ENCODE results near the gene PCSK5.

DNA sequence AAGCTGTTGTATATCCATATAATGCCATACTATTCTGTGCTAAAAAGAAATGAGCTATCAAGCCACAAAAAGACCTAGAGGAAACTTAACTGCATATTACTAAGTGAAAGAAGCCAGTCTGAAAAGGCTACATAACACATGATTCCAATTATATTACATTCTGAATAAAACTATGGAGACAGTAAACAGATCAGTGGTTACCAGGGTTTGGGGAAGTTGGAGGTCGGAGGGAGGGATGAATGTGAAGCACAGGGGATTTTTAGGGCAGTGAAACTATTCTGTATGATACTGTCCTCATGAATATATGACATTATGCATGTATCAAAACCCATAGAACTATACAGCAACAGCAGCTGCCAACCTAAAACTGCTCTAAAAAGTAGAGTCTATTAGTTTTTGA is 509.4 kb downstream of the PCSK5 start:
- TF ChIP-seq SMC3 (conservative IDR thresholded peaks at IDR 0.05; ENCODE audit: poor library complexity) (no peak), EP300 (conservative IDR thresholded peaks at IDR 0.05; ENCODE audit: poor library complexity, severe bottlenecking) (no peak), TAF1 (IDR thresholded peaks at IDR 0.05; ENCODE audit: low read depth) (no peak), RAD21 (conservative IDR thresholded peaks at IDR 0.05) (no peak)
- TF ChIP-seq, protein P1, sequence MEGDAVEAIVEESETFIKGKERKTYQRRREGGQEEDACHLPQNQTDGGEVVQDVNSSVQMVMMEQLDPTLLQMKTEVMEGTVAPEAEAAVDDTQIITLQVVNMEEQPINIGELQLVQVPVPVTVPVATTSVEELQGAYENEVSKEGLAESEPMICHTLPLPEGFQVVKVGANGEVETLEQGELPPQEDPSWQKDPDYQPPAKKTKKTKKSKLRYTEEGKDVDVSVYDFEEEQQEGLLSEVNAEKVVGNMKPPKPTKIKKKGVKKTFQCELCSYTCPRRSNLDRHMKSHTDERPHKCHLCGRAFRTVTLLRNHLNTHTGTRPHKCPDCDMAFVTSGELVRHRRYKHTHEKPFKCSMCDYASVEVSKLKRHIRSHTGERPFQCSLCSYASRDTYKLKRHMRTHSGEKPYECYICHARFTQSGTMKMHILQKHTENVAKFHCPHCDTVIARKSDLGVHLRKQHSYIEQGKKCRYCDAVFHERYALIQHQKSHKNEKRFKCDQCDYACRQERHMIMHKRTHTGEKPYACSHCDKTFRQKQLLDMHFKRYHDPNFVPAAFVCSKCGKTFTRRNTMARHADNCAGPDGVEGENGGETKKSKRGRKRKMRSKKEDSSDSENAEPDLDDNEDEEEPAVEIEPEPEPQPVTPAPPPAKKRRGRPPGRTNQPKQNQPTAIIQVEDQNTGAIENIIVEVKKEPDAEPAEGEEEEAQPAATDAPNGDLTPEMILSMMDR (IDR thresholded peaks at IDR 0.05; ENCODE audit: poor library complexity, severe bottlenecking), result no peak

Data from neural cell (in vitro differentiated cells).